ENCODE measurements around the gene NOL4. TPM values are rescaled to one million over a fixed set of nuclear protein-coding genes. Genes with fewer than 3 reads are reported as not detected.

The NOL4 gene, protein sequence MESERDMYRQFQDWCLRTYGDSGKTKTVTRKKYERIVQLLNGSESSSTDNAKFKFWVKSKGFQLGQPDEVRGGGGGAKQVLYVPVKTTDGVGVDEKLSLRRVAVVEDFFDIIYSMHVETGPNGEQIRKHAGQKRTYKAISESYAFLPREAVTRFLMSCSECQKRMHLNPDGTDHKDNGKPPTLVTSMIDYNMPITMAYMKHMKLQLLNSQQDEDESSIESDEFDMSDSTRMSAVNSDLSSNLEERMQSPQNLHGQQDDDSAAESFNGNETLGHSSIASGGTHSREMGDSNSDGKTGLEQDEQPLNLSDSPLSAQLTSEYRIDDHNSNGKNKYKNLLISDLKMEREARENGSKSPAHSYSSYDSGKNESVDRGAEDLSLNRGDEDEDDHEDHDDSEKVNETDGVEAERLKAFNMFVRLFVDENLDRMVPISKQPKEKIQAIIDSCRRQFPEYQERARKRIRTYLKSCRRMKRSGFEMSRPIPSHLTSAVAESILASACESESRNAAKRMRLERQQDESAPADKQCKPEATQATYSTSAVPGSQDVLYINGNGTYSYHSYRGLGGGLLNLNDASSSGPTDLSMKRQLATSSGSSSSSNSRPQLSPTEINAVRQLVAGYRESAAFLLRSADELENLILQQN
- 0.66 TPM in 1 of 2 replicates, not detected in the other for total RNA-seq (2014; rRNA removed; shearing (Covaris generic))

DNA sequence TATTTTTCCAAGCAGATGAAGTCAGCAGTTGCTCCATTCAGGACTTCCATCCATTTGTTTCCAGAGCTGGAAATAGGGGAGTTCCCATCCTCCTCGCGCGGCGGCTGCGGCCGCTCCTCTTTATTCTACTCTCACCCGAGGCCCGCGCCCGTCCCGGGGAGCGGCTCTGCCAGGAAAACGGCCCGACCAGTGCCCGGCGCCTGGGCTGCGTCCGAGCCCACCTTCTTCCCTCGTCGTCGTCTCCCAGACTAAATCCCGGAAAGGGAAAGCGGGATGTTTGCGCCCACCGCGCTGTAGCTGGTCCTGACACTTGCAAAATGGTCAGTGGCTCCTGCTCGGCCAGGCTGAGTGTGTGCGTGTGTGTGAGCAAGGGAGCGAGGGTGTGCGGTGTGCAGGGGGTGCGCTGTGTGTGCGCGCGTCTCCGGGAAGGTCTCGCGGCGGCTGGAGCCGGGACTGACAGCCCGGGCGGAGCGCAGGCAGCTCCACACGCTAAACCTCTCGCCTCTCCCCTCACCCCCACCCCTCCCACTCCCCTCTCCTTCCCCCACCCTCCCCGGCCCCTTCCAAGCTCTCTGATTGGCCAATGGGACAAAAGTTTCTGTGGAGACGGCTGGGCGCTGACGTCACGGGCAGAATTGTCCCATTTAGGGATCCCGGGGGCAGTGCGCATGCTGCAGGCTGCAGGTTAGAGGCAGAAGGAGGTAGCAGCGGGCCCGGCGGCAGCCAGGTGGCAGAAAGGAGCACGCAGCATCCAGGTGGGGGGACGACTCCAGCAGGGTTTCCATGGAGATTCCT lies at the start of gene NOL4:
Gene NOL4, minus strand, starts transcription at position 491 of the 795 bp plus-strand sequence. CDS start 1,660 bp downstream, outside the sequence.

